ENCODE data around the gene ESPL1.

DNA sequence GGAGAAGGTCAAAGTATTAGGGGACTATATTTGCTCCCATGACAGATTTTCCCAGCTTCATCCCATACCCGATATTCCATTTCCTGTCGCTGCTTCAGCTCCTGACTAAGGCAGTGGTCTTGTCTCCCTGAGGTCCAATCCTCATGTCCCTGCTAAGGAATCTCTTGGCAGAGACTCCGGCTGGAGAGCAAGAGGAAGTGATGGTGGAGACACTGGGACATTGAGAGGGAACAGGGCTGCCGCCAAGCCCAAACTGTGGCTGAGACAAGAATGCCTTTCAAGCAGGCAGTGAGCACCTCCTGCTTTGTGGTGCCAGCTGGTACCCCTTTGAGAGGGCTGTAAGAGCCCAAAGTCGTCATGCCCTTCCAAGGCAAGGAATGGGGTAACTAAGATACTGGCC, 62.6 kb downstream of the ESPL1 start:
- TF ChIP-seq, protein P1, sequence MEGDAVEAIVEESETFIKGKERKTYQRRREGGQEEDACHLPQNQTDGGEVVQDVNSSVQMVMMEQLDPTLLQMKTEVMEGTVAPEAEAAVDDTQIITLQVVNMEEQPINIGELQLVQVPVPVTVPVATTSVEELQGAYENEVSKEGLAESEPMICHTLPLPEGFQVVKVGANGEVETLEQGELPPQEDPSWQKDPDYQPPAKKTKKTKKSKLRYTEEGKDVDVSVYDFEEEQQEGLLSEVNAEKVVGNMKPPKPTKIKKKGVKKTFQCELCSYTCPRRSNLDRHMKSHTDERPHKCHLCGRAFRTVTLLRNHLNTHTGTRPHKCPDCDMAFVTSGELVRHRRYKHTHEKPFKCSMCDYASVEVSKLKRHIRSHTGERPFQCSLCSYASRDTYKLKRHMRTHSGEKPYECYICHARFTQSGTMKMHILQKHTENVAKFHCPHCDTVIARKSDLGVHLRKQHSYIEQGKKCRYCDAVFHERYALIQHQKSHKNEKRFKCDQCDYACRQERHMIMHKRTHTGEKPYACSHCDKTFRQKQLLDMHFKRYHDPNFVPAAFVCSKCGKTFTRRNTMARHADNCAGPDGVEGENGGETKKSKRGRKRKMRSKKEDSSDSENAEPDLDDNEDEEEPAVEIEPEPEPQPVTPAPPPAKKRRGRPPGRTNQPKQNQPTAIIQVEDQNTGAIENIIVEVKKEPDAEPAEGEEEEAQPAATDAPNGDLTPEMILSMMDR (conservative IDR thresholded peaks at IDR 0.05; ENCODE audit: low read length) = no peak
- no peak for TF ChIP-seq EZH2phosphoT487 (IDR thresholded peaks at IDR 0.05; ENCODE audit: borderline replicate concordance, low read depth, low read length)

All from OCI-LY7 (cell line).